SK-N-MC (cell line): Measurements from ENCODE around the gene TRIM62.
"Not testable (repeated sequence)": the region's sequence is repeated elsewhere in the genome, so short reads cannot be mapped to it uniquely, and the experiment has no call there.

Experiments used
- DNase-seq: peaks from one replicate; pipeline ENCODE4 v3.0.0-alpha.2; 2011; ENCODE audit warnings: low read depth, low spot score
- H3K27ac ChIP-seq: fragments of 200-600 bp; sonication (generic); 2 replicates; pipeline ENCODE4 v1.5.1; 2016; ENCODE audit warnings: mixed run types
- H3K36me3 ChIP-seq: fragments of 200-600 bp; sonication (generic); 2 replicates; pipeline ENCODE4 v1.6.1; 2017; ENCODE audit warnings: antibody characterized with exemption, low read length, mixed read lengths; ENCODE audit not compliant: insufficient read depth
- H3K4me3 ChIP-seq: fragments of 200-600 bp; sonication (generic); 2 replicates; pipeline ENCODE4 v1.5.1; 2016
- H3K9ac ChIP-seq: fragments of 200-600 bp; sonication (generic); 2 replicates; pipeline ENCODE4 v1.8.0; 2017; ENCODE audit warnings: mixed run types, mixed read lengths; ENCODE audit not compliant: insufficient read length
- H3K9me3 ChIP-seq: fragments of 200-600 bp; sonication (generic); 2 replicates; pipeline ENCODE4 v1.6.1; 2017; ENCODE audit warnings: low read depth, mild to moderate bottlenecking, antibody characterized with exemption, low read length, moderate library complexity, mixed read lengths
- EZH2 ChIP-seq: fragments of 200-600 bp; sonication (generic); IDR thresholded peaks from one replicate; pipeline ENCODE4 v1.6.1; 2017; ENCODE audit warnings: antibody characterized with exemption
- FOXP2 ChIP-seq: optimal IDR thresholded peaks from 2 replicates; pipeline ENCODE3; 2011; ENCODE audit warnings: mild to moderate bottlenecking, moderate library complexity; ENCODE audit not compliant: insufficient read depth; ENCODE audit errors: extremely low read length, control extremely low read depth
- POLR2AphosphoS5 ChIP-seq: IDR thresholded peaks from 2 replicates; pipeline ENCODE4 v1.6.1; 2012; ENCODE audit warnings: mild to moderate bottlenecking, low read depth, low read length, borderline replicate concordance

Gene TRIM62

GRCh38 chr1:33133478-33134105 lies 48.3 kb downstream of the TRIM62 start:
- H3K9ac ChIP-seq = no peak overlapping the region
- peak overlapping the region; percentile 90 for H3K27ac ChIP-seq
- H3K4me3 ChIP-seq = no peak overlapping the region
- TF ChIP-seq EZH2 (no peak), POLR2AphosphoS5 (no peak), FOXP2 (no peak)
- no peak for DNase-seq
- no peaks in the 10 kb centered on the region for H3K36me3 ChIP-seq
- no peaks in the 10 kb centered on the region for H3K9me3 ChIP-seq

- Histone ChIP-seq H3K4me3 (no peak overlapping the region), H3K27ac (no peak overlapping the region), H3K9ac (no peak overlapping the region), H3K36me3 (no peaks in the 10 kb centered on the region), H3K9me3 (no peaks in the 10 kb centered on the region)
- no peak for DNase-seq
- TF ChIP-seq EZH2 (no peak), FOXP2 (no peak), POLR2AphosphoS5 (no peak)
These were observed 49.3 kb downstream of the TRIM62 start for GRCh38 chr1:33132549-33132948.

GRCh38 chr1:33131191-33131590 lies 50.7 kb downstream of the TRIM62 start:
- no peak for DNase-seq
- H3K4me3 ChIP-seq = no peak overlapping the region
- H3K9ac ChIP-seq = no peak overlapping the region
- no peaks in the 10 kb centered on the region for H3K9me3 ChIP-seq
- no peak overlapping the region for H3K27ac ChIP-seq
- no peak for TF ChIP-seq EZH2
- TF ChIP-seq POLR2AphosphoS5 = no peak
- no peak for TF ChIP-seq FOXP2
- H3K36me3 ChIP-seq = no peaks in the 10 kb centered on the region

- no peaks in the 10 kb centered on the region for H3K9me3 ChIP-seq
- no peak overlapping the region for H3K4me3 ChIP-seq
- DNase-seq = no peak
- no peaks in the 10 kb centered on the region for H3K36me3 ChIP-seq
- no peak overlapping the region for H3K9ac ChIP-seq
- H3K27ac ChIP-seq = no peak overlapping the region
- no peak for TF ChIP-seq POLR2AphosphoS5
These were observed 51.5 kb downstream of the TRIM62 start for GRCh38 chr1:33130297-33130696.

- H3K27ac ChIP-seq = peak overlapping the region; percentile 47
- peak overlapping the region; percentile 89 for H3K4me3 ChIP-seq
- no peaks in the 10 kb centered on the region for H3K9me3 ChIP-seq
- no peak for TF ChIP-seq EZH2
- H3K36me3 ChIP-seq = no peaks in the 10 kb centered on the region
- DNase-seq = no peak
- no peak overlapping the region for H3K9ac ChIP-seq
These were observed 53.1 kb downstream of the TRIM62 start for GRCh38 chr1:33128781-33129180.

GRCh38 chr1:33127001-33127823 lies 54.6 kb downstream of the TRIM62 start:
- Histone ChIP-seq H3K9me3 (no peaks in the 10 kb centered on the region), H3K36me3 (no peaks in the 10 kb centered on the region), H3K27ac (peak overlapping the region; percentile 95), H3K9ac (peak overlapping the region; percentile 95), H3K4me3 (peak overlapping the region; percentile 89)
- TF ChIP-seq FOXP2 (peak; percentile 12), EZH2 (no peak), POLR2AphosphoS5 (peak; percentile 93)
- DNase-seq = peak; percentile 97

- H3K4me3 ChIP-seq = peak overlapping the region; percentile 89
- H3K9ac ChIP-seq = peak overlapping the region; percentile 95
- peak overlapping the region; percentile 84 for H3K27ac ChIP-seq
- no peaks in the 10 kb centered on the region for H3K36me3 ChIP-seq
- H3K9me3 ChIP-seq = no peaks in the 10 kb centered on the region
- DNase-seq = no peak
- no peak for TF ChIP-seq EZH2
- no peak; the same call in 1 of the 2 replicates for TF ChIP-seq POLR2AphosphoS5
- no peak for TF ChIP-seq FOXP2
These were observed 55.3 kb downstream of the TRIM62 start for GRCh38 chr1:33126411-33127000.

GRCh38 chr1:33124647-33125046 lies 57.2 kb downstream of the TRIM62 start:
- not testable (repeated sequence) for H3K9ac ChIP-seq, H3K9me3 ChIP-seq, H3K36me3 ChIP-seq, DNase-seq, H3K4me3 ChIP-seq, H3K27ac ChIP-seq
